HG03039 (cell line): Measurements from ENCODE around the gene VPS9D1.
"Not testable (repeated sequence)": the region's sequence is repeated elsewhere in the genome, so short reads cannot be mapped to it uniquely, and the experiment has no call there.

Source experiments
- ATAC-seq: cut with Tn5 transposase; IDR thresholded peaks from one replicate; pipeline ENCODE4 v1.9.1; 2021; ENCODE audit warnings: mild to moderate bottlenecking, moderate library complexity; ENCODE audit not compliant: unreplicated experiment

Gene VPS9D1

DNA sequence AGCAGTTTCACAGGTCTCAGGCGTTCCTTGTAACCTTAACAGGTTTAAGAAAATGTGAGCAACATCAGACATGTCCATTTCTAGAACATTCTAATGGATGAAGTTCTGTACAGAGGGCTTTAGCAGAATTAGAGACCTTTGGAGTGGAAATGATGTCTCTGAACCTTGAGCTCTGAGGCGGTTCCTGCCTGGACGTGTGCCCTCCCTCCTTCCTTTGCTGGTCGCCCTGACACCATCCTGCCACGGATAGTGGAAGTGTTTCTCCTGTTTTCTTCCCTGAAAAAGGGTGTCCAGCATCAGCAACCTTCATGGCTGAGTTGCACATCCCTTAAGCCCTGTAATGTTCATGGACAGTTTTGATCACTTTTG is 51.9 kb downstream of the VPS9D1 start:
- no peak for ATAC-seq

- no peak for ATAC-seq
These were observed 53.1 kb downstream of the VPS9D1 start for GRCh38 chr16:89667633-89668032.

DNA sequence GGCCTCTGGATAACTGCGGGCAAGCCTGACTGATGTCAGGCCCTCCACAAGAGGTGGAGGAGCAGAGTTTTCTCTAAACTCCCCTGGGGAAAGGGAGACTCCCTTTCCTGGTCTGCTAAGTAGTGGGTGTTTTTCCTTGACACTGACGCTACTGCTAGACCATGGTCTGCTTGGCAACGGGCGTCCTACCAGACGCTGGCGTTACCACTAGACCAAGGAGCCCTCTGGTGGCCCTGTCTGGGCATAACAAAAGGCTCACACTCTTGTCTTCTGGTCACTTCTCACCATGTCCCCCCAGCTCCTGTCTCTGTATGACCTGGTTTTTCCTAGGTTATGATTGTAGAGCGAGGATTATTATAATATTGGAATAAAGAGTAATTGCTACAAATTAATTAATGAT is 53.7 kb downstream of the VPS9D1 start:
- not testable (repeated sequence) for ATAC-seq

DNA sequence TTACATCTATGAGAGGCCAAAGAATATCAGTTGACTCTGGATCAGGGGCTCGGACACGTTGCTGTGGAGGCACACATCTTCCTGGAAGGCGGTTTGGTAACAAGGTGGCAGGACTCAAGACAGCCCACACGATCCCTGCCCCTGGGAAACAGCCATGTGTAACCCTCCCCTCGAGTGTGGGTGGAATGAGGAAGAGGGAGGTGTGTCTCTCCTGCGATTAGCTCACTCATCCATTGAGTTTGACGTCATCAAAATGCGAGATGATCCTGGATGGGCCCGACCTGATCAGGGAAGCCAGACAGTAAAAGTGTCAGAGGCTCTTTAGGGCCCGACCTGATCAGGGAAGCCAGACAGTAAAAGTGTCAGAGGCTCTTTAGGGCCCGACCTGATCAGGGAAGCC is 56.5 kb downstream of the VPS9D1 start:
- ATAC-seq = not testable (repeated sequence)

GRCh38 chr16:89661215-89661614 is 59.5 kb downstream of the VPS9D1 start:
- no peak for ATAC-seq

GRCh38 chr16:89660146-89660545 is 60.6 kb downstream of the VPS9D1 start:
- ATAC-seq = no peak

DNA sequence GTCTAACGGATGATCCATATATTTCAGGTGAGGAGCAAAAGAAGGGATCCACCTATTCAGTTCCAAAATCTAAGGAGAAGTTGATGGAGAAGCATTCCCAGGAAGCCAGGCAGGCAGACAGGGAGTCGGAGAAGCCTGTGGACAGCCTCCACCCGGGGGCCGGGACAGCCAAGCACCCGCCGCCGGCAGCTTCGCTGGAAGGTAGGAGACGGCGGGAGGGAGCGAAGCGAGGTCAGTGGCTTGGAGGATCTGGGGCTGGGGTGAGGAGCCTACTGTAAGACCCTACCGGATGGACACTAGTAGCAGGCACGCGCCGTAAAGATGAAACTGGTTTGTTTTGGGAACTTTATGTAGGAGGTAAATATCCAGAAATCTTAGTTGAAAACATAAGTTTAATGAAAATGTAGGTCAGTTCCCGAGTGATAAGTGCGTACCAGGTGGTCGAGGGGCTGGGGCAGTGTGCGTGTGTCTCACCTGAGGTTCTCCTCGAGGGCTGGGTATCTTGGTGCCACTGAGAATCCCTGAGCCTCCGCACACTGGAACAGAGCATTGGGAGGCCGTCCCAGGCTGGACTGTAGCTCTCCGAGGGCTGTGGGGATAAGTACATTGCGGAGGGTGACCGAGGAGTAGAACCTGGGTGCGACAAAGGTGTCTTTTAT is 62.3 kb downstream of the VPS9D1 start:
- ATAC-seq = no peak

- peak; percentile 75 for ATAC-seq
These were observed 63.1 kb downstream of the VPS9D1 start, which contains the start of the genes CHMP1A and SPATA33 for GRCh38 chr16:89657442-89658220. TSS of gene CHMP1A (minus strand) at chr16:89657708. CDS start at chr16:89657588, 120 bp downstream. TSS of gene SPATA33 (plus strand) at chr16:89657836. CDS start at chr16:89657912, 76 bp downstream.
